ENCODE measurements around the gene LRP1B.

LRP1B gene

DNA sequence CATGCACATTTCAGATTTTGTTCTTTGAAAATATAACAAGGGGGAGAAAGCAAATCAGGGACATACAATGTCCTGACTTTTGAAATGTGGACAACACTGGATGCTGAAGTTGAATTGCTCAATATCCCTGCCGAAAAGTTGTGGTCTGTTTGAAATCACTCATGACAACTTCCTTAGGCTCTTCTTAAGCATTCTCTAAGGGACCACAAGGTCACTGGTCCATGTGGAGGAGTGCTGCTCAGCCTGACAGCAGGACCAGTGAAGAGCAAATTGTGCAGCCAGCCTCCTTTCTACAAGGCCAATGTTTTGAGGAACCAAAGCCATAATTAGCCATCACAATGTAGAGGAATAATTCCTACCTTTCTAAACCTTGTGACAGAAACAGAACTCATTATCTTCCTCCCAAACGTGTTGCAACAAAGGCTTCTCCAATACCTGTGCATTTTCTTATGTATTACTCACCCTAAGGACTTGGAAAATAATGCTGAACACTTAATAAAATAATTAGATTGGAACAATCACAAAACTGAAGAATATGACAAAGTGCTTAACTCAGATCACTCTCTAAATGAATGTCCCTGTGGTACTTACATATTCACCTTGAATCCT is 1873.0 kb downstream of the LRP1B start:
- no peak for DNase-seq

DNA sequence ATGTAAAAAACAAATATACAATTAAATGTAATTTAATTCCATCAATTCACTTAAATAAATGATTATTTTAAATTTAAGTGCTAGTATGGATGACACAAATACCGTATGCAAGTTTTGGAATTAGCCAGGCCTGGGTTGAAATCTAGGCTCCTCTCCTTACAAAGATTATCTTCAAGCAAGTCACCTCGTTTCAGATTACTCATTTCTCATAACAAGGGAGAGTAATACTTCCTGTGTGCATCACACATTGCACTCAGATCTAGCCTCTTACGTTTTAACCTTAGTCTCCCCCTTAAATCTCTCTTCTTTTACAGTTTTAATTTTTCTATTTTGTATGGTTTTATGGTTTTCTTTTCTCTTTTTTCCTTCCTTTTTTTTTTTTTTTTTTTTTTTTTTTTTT is 1874.7 kb downstream of the LRP1B start:
- DNase-seq: no peak

DNA sequence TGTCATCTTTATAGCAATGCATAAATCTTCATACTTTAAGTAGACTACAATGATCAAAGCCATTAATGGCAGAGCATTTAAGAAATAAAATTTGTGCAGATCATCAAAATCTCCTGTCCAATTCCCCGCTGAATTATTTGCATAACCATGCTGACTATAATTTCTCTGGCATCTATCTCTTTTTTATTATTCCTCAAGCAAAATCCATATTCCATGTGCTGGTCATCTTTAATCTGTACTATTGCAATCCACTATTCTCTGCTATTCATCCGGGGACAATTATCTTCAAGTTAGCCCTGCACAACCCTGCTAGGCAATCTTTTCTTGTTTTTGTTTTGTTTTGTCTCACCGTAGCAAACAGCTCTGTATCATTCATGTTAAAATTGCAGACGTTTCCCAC is 1881.0 kb downstream of the LRP1B start:
- no peak for DNase-seq

DNA sequence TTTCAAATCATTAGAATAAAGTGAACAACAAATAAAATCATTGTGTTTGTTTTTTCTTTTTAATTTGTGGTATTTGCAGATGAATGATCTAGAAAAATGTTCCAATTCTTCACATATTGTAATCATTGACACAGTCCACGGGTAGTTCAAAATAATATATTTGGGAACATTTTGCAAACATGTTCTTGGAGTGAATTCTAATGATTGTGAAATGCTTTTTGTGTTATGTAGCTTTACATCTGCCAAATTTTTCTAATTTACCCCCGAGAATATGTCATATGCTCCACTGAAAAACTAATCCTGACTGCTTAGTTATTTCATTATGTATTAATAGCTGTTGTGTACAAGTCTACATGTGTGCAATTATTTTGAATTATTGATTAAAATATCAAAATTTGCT is 1882.2 kb downstream of the LRP1B start:
- DNase-seq: no peak

DNA sequence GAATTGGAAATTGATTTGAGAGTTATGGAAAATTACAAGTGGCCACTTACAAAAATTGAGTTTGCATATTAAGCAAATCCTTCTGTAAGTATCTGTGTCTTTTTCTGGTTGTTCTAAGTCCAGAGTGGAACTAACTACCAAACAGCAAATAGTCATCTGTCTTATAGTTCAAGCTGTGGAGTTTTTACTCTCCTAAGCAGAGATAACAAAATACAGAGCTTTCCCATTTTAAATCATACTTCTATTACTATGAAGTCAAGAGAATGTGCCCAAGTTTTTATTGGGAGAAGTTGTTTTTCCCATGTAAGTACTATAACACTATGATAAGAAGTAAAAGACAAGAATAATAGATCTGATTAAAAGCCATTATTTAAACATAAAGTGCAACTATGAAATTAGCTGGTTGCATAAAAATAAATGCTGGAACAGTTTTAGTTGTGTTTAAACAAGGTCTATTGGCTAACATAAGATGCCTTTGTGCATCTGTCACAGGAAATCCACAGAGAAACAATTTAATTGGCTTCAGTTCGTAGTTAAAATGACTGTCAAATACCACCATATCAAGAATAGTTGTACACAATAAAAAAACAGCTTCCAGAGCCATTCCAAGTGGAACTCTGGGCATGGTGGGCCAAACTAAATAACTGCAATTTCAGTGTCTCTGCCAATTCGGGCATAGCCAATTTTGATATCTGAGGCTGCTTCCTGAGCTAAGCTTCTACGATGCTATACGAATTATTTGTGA is 1883.2 kb downstream of the LRP1B start:
- DNase-seq: no peak

DNA sequence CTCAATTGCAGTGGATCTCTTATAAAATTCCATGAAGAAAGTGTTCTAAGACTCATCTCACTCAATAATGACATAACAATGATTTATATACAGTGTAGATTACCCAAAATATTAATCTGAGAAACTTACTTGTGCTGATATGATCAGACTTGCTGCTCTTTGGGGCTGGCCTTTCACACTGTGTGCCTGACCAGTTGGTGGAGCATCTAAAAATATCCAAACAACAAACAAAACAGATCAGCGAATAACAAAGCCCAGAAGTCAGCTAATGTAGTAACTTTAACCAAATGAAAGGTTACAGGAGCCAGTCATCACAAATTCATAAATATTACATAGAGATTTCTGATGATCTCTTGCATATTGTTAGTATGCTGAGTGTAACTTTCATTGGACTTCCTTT is 1883.9 kb downstream of the LRP1B start:
- no peak for DNase-seq

DNA sequence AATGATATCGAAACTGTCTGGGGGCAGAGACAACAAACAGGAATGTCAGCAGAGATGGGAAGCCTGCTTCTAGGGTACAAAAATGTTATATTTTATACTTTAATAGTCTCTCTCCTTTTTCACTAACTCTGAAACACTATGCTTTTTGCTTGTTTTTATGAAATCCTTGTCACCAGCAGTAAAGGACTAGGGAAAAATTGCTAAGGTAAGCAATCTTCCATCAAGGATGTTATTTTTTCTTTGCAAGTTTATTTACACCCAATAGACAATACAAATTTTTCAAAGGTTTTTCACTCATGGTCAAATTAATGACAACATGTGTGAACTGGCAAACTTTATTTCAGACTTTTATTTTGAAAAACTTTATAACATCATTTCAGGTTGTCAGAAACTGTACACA is 1884.8 kb downstream of the LRP1B start:
- DNase-seq: no peak

DNA sequence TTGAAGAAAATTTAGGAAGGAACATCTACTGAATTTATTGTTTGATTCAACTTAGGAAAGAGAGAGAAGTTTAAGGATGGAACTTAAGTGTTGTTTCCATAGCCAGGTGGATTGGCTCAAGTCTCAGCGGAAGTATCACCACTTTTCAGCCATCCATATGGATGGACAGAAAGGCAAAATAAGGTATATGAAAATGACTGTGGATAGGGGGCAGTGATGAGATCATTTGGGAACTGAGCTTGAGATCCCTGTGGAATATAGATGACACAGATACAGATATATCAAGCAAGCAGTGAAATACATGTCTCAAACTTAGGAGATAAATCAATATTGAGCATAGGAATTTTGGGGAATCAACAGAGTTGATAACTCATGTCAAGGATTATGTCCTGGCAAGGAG is 1887.9 kb downstream of the LRP1B start:
- no peak for DNase-seq

DNA sequence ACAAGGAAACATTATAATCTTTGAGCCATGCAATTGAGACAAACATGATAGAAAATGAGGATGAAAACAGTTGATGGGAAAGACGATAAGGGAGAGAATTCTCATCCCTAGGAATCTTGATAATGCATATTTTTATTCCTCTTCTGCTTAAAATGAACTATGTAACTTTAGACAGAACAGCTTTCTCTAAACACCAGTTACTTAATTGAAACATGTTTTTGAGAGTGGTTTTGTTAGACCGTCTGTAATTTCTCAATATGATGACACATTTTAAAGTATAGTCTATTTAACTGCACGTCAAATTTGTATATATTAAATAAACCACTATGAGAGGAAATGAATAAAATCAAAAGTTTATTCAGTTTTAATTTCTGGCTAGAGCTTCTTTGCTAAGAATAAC is 1896.7 kb downstream of the LRP1B start:
- no peak for DNase-seq

DNA sequence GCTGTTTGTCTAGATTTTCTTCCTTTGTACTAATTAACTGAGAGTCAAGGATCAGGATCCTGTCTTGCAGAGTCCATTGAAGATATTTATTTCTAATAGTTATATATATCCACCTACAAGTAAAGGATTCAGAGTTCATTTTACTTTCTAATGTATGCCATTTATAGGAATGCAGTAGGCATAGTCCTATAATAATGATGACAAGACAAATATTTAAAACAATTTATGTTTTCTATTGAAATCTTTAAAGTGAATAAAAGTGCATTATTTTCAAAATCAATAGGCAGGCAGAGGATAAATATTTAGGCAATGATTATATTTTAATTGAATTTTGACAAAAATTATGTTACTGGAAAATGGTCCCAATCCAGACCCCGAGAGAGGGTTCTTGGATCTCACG is 1919.9 kb downstream of the LRP1B start:
- DNase-seq: no peak

DNA sequence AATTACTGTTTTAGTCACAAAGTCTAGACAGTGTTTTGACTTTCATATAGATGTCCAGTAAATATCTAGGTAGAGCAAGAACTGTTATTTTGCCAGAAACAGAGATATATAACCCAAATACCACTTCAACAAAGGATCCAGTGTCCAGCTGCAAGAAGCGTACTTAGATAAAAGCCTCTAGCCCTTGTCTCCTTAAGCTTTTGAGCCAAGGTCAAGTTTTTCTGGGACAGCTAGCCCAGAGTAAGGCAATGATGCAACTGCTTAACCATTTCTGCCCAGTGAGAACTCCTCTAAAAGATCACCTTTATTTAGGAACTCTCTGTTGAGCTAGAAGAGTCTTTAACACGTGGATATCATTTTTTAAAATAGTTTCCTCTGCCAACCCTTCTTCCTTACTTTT is 1925.7 kb downstream of the LRP1B start:
- no peak for DNase-seq

DNA sequence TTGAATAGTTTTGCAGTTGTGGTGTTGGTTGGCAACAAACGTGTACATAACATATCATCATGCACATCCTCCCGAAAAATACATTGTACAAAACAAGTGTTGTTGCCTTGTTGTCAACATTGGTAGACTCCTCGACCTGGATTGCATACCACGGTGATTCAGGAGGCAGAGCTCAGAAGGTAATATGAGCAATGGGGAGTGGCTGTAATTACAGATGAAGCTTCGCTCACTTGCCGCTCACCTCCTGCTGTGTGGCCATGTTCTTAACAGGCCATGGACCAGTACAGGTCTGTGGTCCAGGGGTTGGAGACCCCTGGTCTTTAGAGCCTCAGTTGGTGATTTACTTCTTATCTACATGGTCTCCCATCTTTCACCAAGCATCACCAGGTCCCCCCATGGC is 1927.5 kb downstream of the LRP1B start:
- DNase-seq: no peak

DNA sequence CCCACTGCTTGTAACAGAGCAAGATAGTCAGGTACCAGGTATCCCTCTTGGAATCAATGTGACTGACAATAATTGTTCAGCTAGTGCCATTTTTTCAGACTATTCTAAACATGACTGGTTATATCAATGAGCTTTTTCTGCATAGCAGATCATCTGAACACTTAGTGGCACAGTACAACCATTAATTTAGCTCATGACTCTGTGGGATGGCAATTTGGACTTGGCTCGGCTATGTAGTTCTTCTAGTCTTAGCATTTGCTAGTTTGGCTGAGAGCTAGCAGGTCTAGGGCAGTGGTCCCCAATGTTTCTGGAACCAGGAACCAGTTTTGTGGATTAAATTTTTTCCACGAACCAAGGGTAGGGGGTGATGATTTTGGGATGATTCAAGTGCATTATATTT is 1929.2 kb downstream of the LRP1B start:
- no peak for DNase-seq

DNA sequence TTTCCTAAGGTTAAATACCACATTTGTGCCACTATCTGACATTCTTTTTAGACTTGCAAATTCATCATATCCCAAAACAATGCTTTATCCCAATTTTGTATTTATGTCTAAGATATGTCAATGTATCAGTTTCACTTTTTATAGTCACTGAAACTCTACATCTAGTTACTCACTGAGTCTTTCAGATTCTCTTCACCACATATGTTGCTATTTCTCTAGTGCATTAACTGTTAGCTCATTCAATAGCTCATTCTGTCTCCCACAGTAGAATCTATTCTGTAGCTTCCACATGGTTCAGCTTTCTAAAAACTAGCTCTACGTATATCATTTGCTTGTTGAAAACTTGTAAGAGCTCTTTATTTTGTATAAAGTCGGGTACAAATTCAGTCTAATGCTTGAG is 1930.1 kb downstream of the LRP1B start:
- no peak for DNase-seq

DNA sequence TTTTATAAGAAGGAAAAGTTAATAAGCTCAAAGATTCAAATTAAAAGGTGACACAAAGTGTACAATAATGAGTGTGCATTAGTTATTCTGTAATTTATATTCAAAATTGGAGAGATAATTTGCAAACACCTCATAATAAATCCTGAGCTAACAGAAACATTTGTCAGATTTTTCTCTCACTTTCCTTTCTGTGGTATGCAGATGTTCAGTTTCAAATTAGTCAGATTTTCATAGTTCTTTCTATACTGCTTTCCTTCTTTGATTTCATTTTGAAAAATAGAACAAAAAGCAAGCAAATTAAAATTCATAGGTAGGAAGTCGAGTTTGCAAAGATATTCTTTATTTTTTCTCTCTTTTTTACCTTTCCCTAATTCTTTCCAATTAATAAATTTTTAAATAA is 1930.5 kb downstream of the LRP1B start:
- no peak for DNase-seq

DNA sequence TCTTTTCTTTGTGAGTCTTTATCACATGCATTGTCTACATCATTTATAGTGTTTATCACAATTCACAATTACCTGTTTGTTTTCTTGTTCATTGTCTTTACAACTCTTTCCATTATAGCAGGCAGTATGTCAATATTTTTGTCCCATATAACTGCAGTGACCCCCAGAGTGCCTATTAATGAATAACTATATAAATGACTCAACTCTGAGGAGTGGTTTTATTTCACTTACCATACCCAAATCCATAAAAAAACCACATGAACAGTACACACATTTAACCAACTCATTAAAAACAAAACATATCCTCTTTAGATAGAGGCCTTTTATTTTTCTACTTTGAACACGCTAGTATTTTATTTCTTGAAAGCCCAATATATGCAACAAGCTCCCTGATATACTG is 1931.5 kb downstream of the LRP1B start:
- DNase-seq: no peak

DNA sequence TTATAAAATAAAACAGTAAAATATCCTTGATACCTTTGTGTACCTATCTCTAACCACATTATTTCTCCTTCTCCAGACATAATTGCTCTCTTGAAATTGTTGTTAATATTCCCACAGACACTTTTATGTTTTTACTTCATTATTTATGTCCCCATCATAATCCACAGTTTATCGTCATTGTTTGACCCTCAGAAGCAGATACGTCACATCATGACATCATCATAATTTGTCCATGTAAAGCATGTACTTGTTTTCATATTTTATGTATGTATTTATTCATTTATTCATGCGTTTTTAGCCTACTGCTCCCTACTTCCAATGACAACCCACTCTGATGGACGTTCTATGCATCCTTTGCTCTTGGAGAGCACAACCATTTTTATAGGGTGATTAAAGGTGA is 1943.7 kb downstream of the LRP1B start:
- DNase-seq: no peak

DNA sequence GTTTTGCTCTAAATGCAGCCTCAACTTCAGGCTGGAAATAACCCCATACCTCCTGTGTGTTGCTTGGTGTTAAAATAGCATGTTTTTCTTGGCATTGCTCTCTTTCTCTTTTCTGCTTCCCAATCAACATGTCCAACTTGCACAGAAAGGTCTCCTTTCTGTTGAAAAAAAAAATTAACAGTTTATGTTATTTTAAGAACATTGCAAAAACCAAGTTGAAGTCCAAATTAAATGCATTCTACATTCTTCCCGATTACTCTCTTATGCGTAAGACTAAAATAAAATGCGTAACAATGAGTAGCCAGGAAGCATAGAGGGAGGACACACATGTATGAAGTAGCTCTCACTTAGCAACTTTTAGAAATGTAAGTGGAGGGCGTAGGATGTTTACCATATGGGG is 1944.5 kb downstream of the LRP1B start:
- no peak for DNase-seq

DNA sequence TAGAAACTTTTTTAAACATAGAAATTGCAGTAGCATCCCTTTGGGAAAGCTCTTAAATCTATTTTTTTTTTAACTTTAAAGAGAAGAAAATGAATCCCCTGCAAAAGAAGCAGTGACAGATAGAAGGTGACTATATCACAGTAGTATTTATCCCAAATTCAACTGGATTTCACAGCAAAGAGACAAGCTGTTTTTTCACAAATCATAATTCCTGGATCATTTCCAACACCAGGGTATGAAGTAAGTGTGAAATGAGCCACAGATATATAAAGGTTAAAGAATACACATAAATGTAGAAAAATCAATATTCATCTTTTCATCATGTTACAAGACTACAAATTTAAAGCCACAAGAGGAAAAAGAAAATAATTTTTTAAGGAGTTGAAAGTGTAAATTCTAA is 1945.7 kb downstream of the LRP1B start:
- no peak for DNase-seq

DNA sequence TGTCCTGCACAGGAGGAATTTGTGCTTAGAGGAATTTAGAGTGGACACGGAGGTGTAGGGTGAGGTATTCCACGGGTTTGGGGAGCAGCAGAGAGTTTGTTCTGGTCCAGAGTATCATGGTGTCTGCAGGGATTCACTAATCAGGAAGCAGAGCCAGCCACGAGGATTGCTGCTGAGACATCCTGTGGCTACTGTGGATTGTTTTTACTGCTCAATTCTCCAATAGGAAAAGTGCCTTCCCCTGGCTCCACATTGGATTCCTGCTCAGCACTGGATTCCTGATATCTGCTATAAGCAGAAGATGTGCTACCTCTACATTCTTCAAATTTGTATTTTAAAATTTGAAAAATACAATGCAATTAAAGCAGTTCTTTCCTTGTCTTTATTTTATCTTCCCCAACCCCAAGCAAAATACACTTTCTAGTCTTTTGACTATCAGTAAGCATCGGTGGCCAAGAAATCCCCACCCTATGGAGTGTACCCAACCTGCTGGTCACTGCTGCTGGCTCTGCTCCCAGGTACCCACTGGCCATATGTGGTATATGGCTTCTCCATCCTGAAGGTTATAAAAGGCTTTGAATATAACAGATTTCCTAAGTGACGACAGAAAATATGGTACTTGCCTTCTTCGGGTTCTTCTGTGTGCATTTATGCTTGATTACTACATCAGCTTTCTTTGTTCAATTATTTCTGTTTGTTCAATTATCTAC is 1947.6 kb downstream of the LRP1B start:
- DNase-seq: no peak

Data from GDM1 (cell line).